IMR-90 (cell line): Measurements from ENCODE around the gene ANXA7. TPM values are rescaled to one million over a fixed set of nuclear protein-coding genes. Genes with fewer than 3 reads are reported as not detected.

Source experiments
- ATAC-seq: fragments of 200-7000 bp; cut with Tn5 transposase; 2 replicates; pipeline ENCODE4 v1.9.1; 2020; ENCODE audit warnings: low read depth, mild to moderate bottlenecking, moderate library complexity
- BruUV-seq: library from RNA; stranded (reverse); fragments of 400-500 nt; replicated peaks from 2 replicates; lab custom pipeline; 2021; lab: Mats Ljungman, UMichigan
- CTCF ChIA-PET: fragments of 300-600 bp; formaldehyde crosslinking; extraction: SDS; loops from one replicate; lab custom pipeline; 2021; ENCODE audit warnings: antibody characterized with exemption; lab: Yijun Ruan, JAX
- POLR2A ChIA-PET: fragments of 300-600 bp; sonication (Branson Sonifier 250); formaldehyde crosslinking; loops from one replicate; lab custom pipeline; 2022; ENCODE audit warnings: antibody characterized with exemption; ENCODE audit not compliant: unreplicated experiment; lab: Charles Lee
- DNase-seq: peaks from one replicate; pipeline ENCODE4 v3.0.0; 2013
- H2AFZ ChIP-seq: replicated peaks from 2 replicates; pipeline ENCODE3; 2013; ENCODE audit warnings: low read length, mild to moderate bottlenecking; ENCODE audit not compliant: poor library complexity
- H2AK5ac ChIP-seq: 2 replicates; pipeline ENCODE4 v1.6.1; 2013; ENCODE audit warnings: low read depth, low read length, inconsistent platforms
- H2AK9ac ChIP-seq: replicated peaks from 2 replicates; pipeline ENCODE3; 2013; ENCODE audit warnings: mild to moderate bottlenecking, low read depth, low read length, moderate library complexity; ENCODE audit not compliant: poor library complexity
- H2BK120ac ChIP-seq: 2 replicates; pipeline ENCODE4 v1.6.1; 2013; ENCODE audit warnings: low read depth, low read length, inconsistent platforms
- H2BK15ac ChIP-seq: 3 replicates; pipeline ENCODE4 v1.6.1; 2013; ENCODE audit warnings: low read depth, low read length, inconsistent platforms
- H2BK20ac ChIP-seq: 2 replicates; pipeline ENCODE4 v1.6.1; 2013; ENCODE audit warnings: low read depth, mild to moderate bottlenecking, inconsistent platforms, low read length, moderate library complexity
- H2BK5ac ChIP-seq: 2 replicates; pipeline ENCODE4 v1.6.1; 2013; ENCODE audit warnings: mild to moderate bottlenecking, low read depth, low read length, inconsistent platforms; ENCODE audit not compliant: poor library complexity, severe bottlenecking
- H3K14ac ChIP-seq: replicated peaks from 2 replicates; pipeline ENCODE4 v1.6.1; 2013; ENCODE audit warnings: low read depth, low read length, inconsistent platforms
- H3K18ac ChIP-seq: 2 replicates; pipeline ENCODE4 v1.6.1; 2013; ENCODE audit warnings: low read depth, low read length, control low read depth
- H3K23ac ChIP-seq: 2 replicates; pipeline ENCODE4 v1.6.1; 2013; ENCODE audit warnings: low read depth, low read length, inconsistent platforms
- H3K27ac ChIP-seq: 2 replicates; pipeline ENCODE4 v1.5.1; 2013; ENCODE audit warnings: mild to moderate bottlenecking, control low read depth, low read length; ENCODE audit not compliant: insufficient read depth
- H3K27me3 ChIP-seq: 2 replicates; pipeline ENCODE4 v1.6.1; 2013; ENCODE audit warnings: low read length; ENCODE audit not compliant: control insufficient read depth, insufficient read depth
- H3K36me3 ChIP-seq: 2 replicates; pipeline ENCODE4 v1.6.1; 2013; ENCODE audit warnings: low read length, mixed read lengths; ENCODE audit not compliant: control insufficient read depth, insufficient read depth
- H3K4ac ChIP-seq: 2 replicates; pipeline ENCODE4 v1.6.1; 2013; ENCODE audit warnings: low read depth, low read length, inconsistent platforms
- H3K4me1 ChIP-seq: 2 replicates; pipeline ENCODE4 v1.6.1; 2013; ENCODE audit warnings: low read length, mixed read lengths; ENCODE audit not compliant: control insufficient read depth, insufficient read depth
- H3K4me2 ChIP-seq: 2 replicates; pipeline ENCODE4 v1.6.1; 2013; ENCODE audit warnings: low read depth, mild to moderate bottlenecking, control low read depth, low read length, moderate library complexity
- H3K4me3 ChIP-seq: 2 replicates; pipeline ENCODE4 v1.5.1; 2013; ENCODE audit warnings: low read depth, mild to moderate bottlenecking, control low read depth, low read length, moderate library complexity; ENCODE audit not compliant: insufficient read depth
- H3K56ac ChIP-seq: 2 replicates; pipeline ENCODE4 v1.6.1; 2013; ENCODE audit warnings: low read length, inconsistent platforms; ENCODE audit not compliant: insufficient read depth; ENCODE audit errors: extremely low read depth
- H3K79me1 ChIP-seq, 2 experiments: 2 replicates each; pipeline ENCODE4 v1.6.1; 2013; ENCODE audit warnings: low read length in 2 of 2, inconsistent platforms in 1 of 2, low read depth in 1 of 2
- H3K9ac ChIP-seq: 2 replicates; pipeline ENCODE4 v1.6.1; 2013; ENCODE audit warnings: low read depth, low read length, control low read depth
- H3K9me1 ChIP-seq: 2 replicates; pipeline ENCODE4 v1.6.1; 2013; ENCODE audit warnings: low read length, inconsistent platforms; ENCODE audit not compliant: insufficient read depth
- H3K9me3 ChIP-seq: 2 replicates; pipeline ENCODE4 v1.6.1; 2013; ENCODE audit warnings: low read length; ENCODE audit not compliant: control insufficient read depth, insufficient read depth
- H4K20me1 ChIP-seq: 2 replicates; pipeline ENCODE4 v1.6.1; 2013; ENCODE audit warnings: low read length, inconsistent platforms; ENCODE audit not compliant: insufficient read depth
- H4K5ac ChIP-seq: 2 replicates; pipeline ENCODE4 v1.6.1; 2013; ENCODE audit warnings: mild to moderate bottlenecking, low read depth, low read length, control low read depth
- H4K8ac ChIP-seq, 2 experiments: 2 replicates each; pipeline ENCODE4 v1.6.1; 2013; ENCODE audit warnings: low read depth in 2 of 2, low read length in 2 of 2, control low read depth in 1 of 2, inconsistent platforms in 1 of 2
- H4K91ac ChIP-seq: 2 replicates; pipeline ENCODE4 v1.6.1; 2013; ENCODE audit warnings: low read depth, low read length, inconsistent platforms; ENCODE audit not compliant: insufficient read depth
- BHLHE40 ChIP-seq: fragments of 150-350 bp; IDR thresholded peaks from 2 replicates; pipeline ENCODE4 v1.6.1; 2016; ENCODE audit warnings: mild to moderate bottlenecking, low read depth, low read length
- CEBPB ChIP-seq: IDR thresholded peaks from 2 replicates; pipeline ENCODE4 v1.6.1; 2012; ENCODE audit warnings: low read depth, low read length, improper control_type of control experiment
- CHD1 ChIP-seq: IDR thresholded peaks from 2 replicates; pipeline ENCODE4 v1.6.1; 2012; ENCODE audit warnings: low read depth, low read length, improper control_type of control experiment
- CTCF ChIP-seq: conservative IDR thresholded peaks from 2 replicates; pipeline ENCODE4 v1.5.1; 2012; ENCODE audit warnings: mild to moderate bottlenecking, low read depth, low read length, improper control_type of control experiment
- ELK1 ChIP-seq: fragments of 150-350 bp; IDR thresholded peaks from 2 replicates; pipeline ENCODE4 v1.6.1; 2016; ENCODE audit warnings: low read depth, mild to moderate bottlenecking, low read length, moderate library complexity, borderline replicate concordance
- FOS ChIP-seq: fragments of 150-350 bp; IDR thresholded peaks from 2 replicates; pipeline ENCODE4 v1.6.1; 2016; ENCODE audit warnings: low read depth, low read length
- MAFK ChIP-seq: IDR thresholded peaks from 2 replicates; pipeline ENCODE4 v1.6.1; 2012; ENCODE audit warnings: low read depth, low read length, improper control_type of control experiment
- MAZ ChIP-seq: IDR thresholded peaks from 2 replicates; pipeline ENCODE4 v1.6.1; 2012; ENCODE audit warnings: low read depth, mild to moderate bottlenecking, low read length, improper control_type of control experiment, moderate library complexity, borderline replicate concordance
- MXI1 ChIP-seq: IDR thresholded peaks from 2 replicates; pipeline ENCODE4 v1.6.1; 2012; ENCODE audit warnings: low read depth, mild to moderate bottlenecking, low read length, moderate library complexity, borderline replicate concordance
- NFE2L2 ChIP-seq: fragments of 150-350 bp; IDR thresholded peaks from 2 replicates; pipeline ENCODE4 v1.6.1; 2016; ENCODE audit warnings: low read depth, mild to moderate bottlenecking, low read length
- POLR2A ChIP-seq: IDR thresholded peaks from 2 replicates; pipeline ENCODE4 v1.6.1; 2012; ENCODE audit warnings: mild to moderate bottlenecking, low read depth, low read length
- RAD21 ChIP-seq: IDR thresholded peaks from 2 replicates; pipeline ENCODE4 v1.6.1; 2012; ENCODE audit warnings: low read length, improper control_type of control experiment
- RCOR1 ChIP-seq: IDR thresholded peaks from 2 replicates; pipeline ENCODE4 v1.6.1; 2012; ENCODE audit warnings: mild to moderate bottlenecking, low read length, improper control_type of control experiment; ENCODE audit not compliant: insufficient replicate concordance
- RFX5 ChIP-seq: IDR thresholded peaks from 2 replicates; pipeline ENCODE4 v1.8.0; 2012; ENCODE audit warnings: low read depth, mild to moderate bottlenecking, low read length, moderate library complexity
- SMC3 ChIP-seq: fragments of 150-350 bp; IDR thresholded peaks from 2 replicates; pipeline ENCODE4 v1.6.1; 2016; ENCODE audit warnings: low read depth, mild to moderate bottlenecking, antibody characterized with exemption, low read length, moderate library complexity
- WGBS, 2 experiments: methylation state at CpG; one replicate each; pipeline versions ENCODE4 v1.1.5 to v1.1.7; 2013; ENCODE audit warnings: missing lambda C conversion rate in 2 of 2; ENCODE audit not compliant: insufficient read length in 1 of 2; ENCODE audit errors: extremely low coverage in 2 of 2; 5-methylcytosine and 5-hydroxymethylcytosine counted together
- dilution Hi-C: fragments of 300-500 bp; cut with HindIII; formaldehyde crosslinking; loops from one replicate; pipeline ENCODE4 v1.14.3; 2018; ENCODE audit warnings: low sequenced_read_pairs; ENCODE audit not compliant: unreplicated experiment
- in situ Hi-C: fragments of 300-500 bp; cut with MboI; formaldehyde crosslinking; loops from 3 replicates; pipeline ENCODE4 v1.14.3; 2019; ENCODE audit warnings: low sequenced_read_pairs, inconsistent platforms, mixed read lengths
- intact Hi-C: fragments of 100-400 bp; cut with micrococcal nuclease; formaldehyde crosslinking; loops from 2 replicates; pipeline ENCODE4 v1.10.0; 2022
- polyA plus RNA-seq, 3 experiments: library from polyadenylated mRNA; depleted of rRNA; stranded (reverse); fragments of >200 nt; gene quantifications; 2 replicates each; pipeline ENCODE4 v1.2.3, GENCODE V29; 2012; ENCODE audit warnings: low replicate concordance in 1 of 3
- total RNA-seq: library from RNA; depleted of rRNA; stranded (reverse); fragments of >200 nt; gene quantifications from 2 replicates; pipeline ENCODE4 v1.2.3, GENCODE V29; 2012
- TF ChIP-seq, protein P1 (sequence below): fragments of 150-350 bp; IDR thresholded peaks from 2 replicates; pipeline ENCODE4 v1.6.1; 2017; ENCODE audit warnings: mild to moderate bottlenecking, antibody characterized with exemption, low read length, low read depth

Gene ANXA7
- total and polyA plus RNA-seq, 2 of the 4 experiments (the other 2 are of a cell fraction), result 77.4 to 120 TPM

- Histone ChIP-seq H4K8ac (no peak overlapping the region), H4K20me1 (no peaks in the 10 kb centered on the region), H2AK5ac (no peak overlapping the region), H3K4ac (no peak overlapping the region), H3K23ac (no peak overlapping the region), H3K4me2 (no peak overlapping the region), H3K36me3 (peaks cover 15% of the 10 kb centered on the region), H4K91ac (no peak overlapping the region), H2BK15ac (no peak overlapping the region), H2AFZ (no peak overlapping the region), H3K4me3 (no peak overlapping the region), H3K4me1 (no peaks in the 10 kb centered on the region), H2BK5ac (no peak overlapping the region), H3K18ac (no peak overlapping the region), H2AK9ac (no peak overlapping the region), H3K9me3 (no peaks in the 10 kb centered on the region), H3K27ac (no peak overlapping the region), H3K14ac (no peak overlapping the region), H3K27me3 (no peaks in the 10 kb centered on the region), H3K9me1 (no peaks in the 10 kb centered on the region), H2BK120ac (no peak overlapping the region), H3K79me1 (peaks cover 0 to 6% of the 10 kb centered on the region in 2 experiments; a peak in 2 of 4 replicates), H3K56ac (no peak overlapping the region), H4K5ac (no peak overlapping the region), H2BK20ac (no peak overlapping the region), H3K9ac (no peak overlapping the region)
- no peak for TF ChIP-seq POLR2A
- TF ChIP-seq ELK1, result no peak
- TF ChIP-seq RFX5, result no peak
- TF ChIP-seq CTCF, result no peak
- TF ChIP-seq RAD21, result no peak
- no peak for TF ChIP-seq SMC3
- no peak for TF ChIP-seq RCOR1
- TF ChIP-seq BHLHE40, result no peak
- TF ChIP-seq, protein P1, sequence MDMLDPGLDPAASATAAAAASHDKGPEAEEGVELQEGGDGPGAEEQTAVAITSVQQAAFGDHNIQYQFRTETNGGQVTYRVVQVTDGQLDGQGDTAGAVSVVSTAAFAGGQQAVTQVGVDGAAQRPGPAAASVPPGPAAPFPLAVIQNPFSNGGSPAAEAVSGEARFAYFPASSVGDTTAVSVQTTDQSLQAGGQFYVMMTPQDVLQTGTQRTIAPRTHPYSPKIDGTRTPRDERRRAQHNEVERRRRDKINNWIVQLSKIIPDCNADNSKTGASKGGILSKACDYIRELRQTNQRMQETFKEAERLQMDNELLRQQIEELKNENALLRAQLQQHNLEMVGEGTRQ, result no peak
- TF ChIP-seq MXI1, result no peak
- TF ChIP-seq CHD1, result no peak
- TF ChIP-seq MAZ, result no peak
- no peak for TF ChIP-seq NFE2L2
- TF ChIP-seq CEBPB, result no peak
- no peak for TF ChIP-seq MAFK
- TF ChIP-seq FOS, result no peak
- in situ Hi-C loops (no loop called here), dilution Hi-C loops (no loop called here), intact Hi-C loops (no loop called here)
- DNase-seq (no peak), ATAC-seq (no peak)
- ChIA-PET POLR2A (no interaction called here), CTCF (no interaction called here)
- no TSS peak for BruUV-seq
- 80% methylated on average over 1 of the region's 1 CpG; no CpG with 5 or more reads in 1 of the 2 experiments for WGBS, 2 experiments
Measured at GRCh38 chr10:73448384-73448783, 34.5 kb upstream of the ANXA7 start.
